Activated CD8-positive, alpha-beta memory T cell treated with anti-CD3 and anti-CD28 coated beads for 36 hours (primary cell): ENCODE data around the gene TENT4A. TPM values are rescaled to one million over a fixed set of nuclear protein-coding genes. Genes with fewer than 3 reads are reported as not detected.

ENCODE experiments used
- CTCF ChIA-PET: fragments of 350-600 bp; sonication (Branson Sonifier 250); formaldehyde crosslinking; loops from one replicate; lab custom pipeline; 2021; ENCODE audit warnings: antibody characterized with exemption; lab: Charles Lee
- POLR2A ChIA-PET: fragments of 350-600 bp; sonication (Branson Sonifier 250); formaldehyde crosslinking; loops from one replicate; lab custom pipeline; 2021; ENCODE audit warnings: antibody characterized with exemption; lab: Charles Lee
- total RNA-seq, 2 experiments: library from RNA; stranded (reverse); gene quantifications; one replicate each; pipeline ENCODE4 v1.2.3, GENCODE V29; 2021

Gene TENT4A
- total RNA-seq, 2 experiments from 2014 or later = 32.8 to 35.0 TPM

DNA sequence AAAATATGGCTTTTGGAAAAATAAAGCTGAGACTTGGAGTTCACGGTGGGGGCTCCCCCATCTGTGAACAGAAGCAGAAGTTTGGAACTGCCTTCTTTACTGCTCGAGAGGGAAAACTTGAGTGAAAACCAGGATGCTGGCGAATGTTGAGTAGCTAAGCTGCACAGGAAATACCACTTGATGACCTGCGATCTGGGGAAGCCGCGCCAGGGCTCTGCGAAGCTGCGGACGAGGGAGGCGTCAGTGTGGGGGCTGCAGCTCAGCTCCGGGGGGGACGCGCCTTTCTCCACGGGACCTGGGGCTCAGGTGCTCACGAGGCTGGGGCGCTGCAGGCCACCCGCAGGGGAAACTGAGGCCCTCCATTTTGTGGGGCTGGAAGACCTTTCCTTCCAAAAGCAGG lies 62.3 kb downstream of the TENT4A start:
- ChIA-PET POLR2A (no interaction called here), CTCF (no interaction called here)

DNA sequence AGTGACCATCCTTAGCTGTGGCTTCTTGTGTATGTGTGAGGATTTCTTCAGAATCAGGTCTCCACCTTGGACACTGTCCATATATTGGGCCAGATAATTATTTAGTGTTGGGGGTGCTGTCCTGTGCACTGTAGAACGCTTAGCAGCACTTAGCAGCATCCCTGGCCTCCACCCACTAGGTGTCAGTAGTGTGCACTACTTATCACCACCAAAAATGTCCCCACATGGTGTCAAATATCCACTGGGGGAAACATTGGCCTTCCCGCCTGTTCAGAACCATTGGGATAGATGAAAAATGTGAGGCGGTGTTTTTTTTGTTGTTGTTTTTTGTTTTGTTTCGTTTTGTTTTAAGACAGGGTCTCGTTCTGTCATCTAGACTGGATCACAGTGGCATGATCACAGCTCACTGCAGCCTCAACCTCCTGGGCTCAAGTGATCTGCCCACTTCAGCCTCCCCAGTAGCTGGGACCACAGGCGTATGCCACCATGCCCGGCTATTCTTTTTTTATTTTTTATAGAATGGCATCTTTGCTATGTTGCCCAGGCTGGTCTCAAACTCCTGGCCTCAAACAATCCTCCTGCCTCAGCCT lies 67.7 kb downstream of the TENT4A start:
- POLR2A ChIA-PET = no interaction called here
- CTCF ChIA-PET = no interaction called here

DNA sequence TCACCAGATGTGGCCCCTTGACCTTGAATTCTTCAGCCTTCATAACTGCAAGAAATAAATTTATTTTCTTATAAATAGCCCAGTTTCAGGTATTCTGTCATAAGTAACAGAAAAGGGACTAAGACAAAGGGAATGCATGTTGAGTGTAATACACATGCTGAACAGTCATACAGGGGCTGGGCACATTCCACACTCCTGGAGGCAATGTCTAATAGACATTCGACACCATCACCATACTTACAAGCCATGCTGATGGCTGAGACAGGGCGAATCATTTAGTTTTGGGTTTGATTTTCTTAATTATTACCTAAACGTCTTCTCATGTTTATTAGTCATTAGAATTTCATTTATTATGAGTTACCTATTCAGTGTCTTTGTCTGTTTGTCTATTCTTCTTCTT lies 68.5 kb downstream of the TENT4A start:
- POLR2A ChIA-PET = no interaction called here
- CTCF ChIA-PET = no interaction called here

DNA sequence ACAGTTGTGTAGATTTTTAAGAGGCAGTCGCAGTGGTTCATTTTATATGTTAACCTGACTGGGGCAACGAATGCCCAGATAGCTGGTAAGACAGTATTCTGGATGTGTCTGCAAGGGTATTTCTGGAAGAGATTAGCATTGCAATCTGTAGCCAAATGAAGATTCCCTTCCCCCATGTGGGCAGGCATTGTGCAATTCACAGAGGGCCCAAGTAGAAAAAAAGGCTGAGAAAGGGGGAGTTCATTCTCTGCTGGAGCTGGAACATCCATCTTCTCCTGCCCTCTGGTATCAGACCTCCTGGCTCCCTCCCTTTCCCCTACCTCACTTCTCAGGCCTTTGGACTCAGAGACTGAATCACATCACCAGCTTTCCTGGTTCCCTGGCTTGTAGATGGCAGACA lies 70.6 kb downstream of the TENT4A start:
- ChIA-PET POLR2A (no interaction called here), CTCF (no interaction called here)

DNA sequence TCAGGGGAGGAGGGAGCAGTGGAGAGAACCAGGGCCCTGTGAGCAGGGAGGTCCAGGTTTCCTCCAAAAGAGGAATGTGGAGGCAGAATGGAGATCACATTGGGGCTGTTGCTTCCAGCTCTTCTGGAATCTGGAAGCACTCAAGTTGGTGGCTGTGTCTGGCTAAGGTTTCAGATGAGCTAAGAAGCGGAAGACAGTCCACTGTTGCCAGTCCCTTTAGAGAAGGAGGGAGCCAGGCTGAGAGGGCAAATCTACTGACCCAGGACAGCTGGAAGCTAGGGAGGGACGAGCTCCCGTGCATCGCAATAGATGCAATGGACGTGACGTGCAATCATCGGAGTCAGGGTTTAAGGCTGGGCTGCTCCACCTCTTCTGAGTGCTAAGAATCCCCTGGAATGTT lies 71.2 kb downstream of the TENT4A start:
- ChIA-PET CTCF (no interaction called here), POLR2A (no interaction called here)

DNA sequence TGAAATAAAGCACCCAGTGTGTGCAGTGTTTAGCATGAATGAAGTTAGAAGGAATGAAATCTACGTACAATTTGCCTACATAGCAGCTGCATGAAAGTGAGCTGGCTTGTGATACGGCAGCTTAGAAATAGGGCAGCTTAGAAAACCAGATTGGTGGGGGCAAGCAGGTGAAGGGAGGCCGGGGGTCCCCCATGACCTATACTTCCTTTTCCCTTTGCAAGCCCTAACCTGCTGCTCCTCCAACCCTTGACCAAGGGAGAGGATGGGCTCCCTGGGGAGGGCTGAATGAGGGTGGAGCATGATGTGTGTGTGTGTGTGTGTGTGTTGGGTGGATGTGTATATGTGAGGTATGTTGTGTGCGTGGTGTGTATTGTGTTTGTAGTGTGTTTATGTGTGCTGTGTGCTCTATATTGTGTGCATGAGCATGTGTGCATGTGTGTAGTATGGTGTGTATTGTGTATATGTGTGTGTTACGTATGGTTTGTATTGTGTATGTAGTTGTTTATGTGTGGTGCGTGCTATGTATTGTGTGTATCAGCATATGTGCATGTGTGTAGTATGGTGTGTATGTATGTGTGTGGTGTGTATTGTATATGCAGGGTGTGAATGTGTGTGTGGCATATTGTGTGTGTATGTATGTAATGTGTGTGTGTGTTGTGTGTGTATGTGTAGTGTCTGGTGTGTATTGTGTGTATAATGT lies 72.1 kb downstream of the TENT4A start:
- CTCF ChIA-PET = no interaction called here
- POLR2A ChIA-PET = no interaction called here

DNA sequence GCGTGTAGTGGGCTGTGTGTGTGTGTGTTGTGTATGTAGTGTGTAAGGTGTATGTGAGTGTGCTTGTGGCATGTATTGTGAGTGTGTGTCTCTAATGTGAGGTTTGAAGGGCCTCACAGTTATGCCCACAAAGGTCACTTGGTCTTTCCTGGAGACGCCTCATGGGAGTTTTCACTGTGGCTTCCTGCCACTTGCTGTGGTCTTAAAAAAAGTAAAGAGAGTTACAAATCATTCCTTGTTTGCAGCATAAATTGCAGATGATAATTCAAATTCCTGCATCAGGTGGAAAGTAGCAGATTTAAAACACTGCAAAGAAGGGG lies 72.6 kb downstream of the TENT4A start:
- CTCF ChIA-PET = no interaction called here

DNA sequence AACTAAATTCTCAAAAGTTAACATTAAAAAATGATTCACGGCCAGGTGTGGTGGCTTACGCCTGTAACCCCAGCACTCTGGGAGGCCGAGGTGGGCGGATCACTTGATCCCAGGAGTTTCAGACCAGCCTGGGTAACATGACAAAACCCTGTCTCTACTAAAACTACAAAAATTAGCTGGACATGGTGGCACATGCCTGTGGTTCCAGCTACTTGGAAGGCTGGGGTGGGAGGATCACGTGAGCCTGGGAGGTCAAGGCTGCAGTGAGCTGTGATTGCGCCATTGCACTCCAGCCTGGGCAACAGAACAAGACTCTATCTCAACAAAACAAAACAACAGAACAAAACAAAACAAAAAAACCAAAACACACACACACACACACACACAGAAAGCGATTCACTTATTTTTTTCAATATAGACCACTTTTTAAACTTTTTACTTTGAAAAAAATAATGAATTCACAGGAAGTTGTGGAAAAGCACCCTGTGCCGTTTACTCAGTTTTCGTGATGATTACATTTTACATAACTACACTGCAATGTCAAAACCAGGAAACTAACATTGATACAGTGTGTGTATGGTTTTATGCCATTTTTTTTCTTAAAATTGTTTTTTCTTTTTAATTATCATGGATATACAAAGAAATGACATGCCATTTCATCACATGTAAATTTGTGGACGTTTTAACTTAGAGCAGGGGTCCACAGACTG lies 73.7 kb downstream of the TENT4A start:
- POLR2A ChIA-PET = no interaction called here
- CTCF ChIA-PET = no interaction called here

More for the DNA sequence above, 72.6 kb downstream of the TENT4A start:
- POLR2A ChIA-PET = no interaction called here

DNA sequence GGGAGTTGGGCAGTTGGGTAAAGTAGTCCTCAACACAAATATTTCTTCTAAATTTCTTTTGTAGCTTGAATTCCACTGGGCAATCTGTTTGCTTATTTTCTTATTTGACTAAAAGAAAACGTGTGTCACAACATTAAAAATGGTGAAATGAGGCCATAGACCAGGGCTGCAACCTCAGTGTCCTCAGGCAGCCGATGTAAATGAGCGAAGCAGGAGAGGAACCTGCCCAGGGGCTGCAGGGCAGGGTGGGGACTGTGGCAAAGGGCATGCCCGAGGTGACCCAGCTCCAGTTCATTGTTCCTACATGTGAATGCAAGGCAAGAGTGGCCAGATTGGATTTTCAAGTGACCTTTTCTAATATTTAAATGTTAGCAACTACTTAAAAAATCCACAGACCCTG lies 74.7 kb downstream of the TENT4A start:
- ChIA-PET POLR2A (no interaction called here), CTCF (no interaction called here)

DNA sequence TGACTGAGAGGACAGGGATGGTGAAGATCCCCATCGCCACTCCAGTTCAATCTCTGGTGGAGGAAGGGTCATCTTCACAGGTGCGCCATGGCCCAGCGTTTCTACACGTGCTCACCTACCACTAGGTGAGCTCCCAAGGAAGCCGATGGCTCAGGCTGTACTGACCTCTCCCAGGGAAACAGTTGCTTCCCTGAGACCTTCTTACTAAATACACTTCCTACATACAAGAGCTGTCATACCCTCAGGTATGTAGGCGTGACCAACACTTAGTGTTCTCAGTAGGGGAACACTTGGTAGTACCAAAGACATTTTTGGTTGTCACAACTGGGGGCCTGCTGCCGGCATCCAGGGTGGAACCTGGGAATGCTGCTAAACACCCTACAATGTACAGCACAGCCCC lies 75.2 kb downstream of the TENT4A start:
- ChIA-PET POLR2A (no interaction called here), CTCF (no interaction called here)

DNA sequence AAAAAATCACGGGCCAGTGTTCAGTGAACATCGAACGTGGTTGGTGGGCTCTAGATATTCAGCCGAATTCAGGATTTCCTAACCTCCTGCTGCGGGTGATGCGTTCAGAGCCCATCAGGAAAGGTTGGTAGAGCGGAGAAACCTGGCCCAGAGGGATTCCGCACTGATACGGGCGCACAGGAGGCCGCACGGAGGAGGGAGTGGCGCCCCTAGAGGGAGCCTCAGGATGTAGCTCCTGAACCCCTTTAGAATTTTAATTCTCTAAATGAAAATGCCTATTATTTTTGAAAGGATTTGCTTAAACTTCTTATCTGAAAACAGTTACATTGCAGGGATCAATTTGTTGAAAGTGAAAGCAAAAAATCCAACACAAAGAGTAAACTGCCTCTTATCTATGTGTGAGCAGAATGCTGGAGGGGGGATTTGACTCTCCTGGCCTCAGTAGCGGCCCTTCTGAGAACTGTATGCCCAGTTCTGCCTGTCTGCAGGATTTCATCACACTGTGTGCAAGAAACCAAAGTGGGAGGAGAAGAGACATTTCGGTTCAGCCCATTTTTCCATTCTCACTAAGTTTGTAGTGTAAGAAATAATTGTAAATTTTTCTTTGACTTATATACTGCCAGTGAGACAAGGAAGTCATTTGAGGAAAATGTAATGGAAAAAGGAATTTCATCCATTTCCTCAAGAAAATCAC lies 75.9 kb downstream of the TENT4A start:
- ChIA-PET CTCF (no interaction called here), POLR2A (no interaction called here)

DNA sequence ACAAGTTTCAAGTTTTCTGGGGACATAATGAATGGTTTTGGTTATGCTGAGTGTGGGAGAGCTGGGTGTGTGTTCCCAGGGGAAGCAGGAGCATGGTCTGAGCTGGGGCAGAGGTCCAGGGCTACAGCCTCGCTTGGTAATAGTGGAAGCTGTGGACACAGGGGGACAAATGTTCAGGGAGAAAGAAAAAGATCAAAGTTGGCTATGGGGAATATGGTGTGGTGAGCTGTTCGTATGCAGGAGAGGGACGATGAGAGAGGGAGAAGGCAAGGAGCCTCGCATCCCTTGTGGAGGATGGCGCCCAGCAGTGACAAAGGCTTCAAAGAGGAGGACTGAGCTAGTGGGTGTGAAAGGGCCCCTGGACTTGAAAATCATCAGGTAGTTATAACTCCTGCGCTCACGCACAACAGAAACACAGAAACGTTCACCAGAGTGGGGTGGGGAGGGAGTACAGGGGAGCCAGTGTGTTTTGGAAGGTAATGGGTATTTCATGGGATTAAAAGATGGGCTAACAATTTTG lies 77.2 kb downstream of the TENT4A start:
- ChIA-PET CTCF (no interaction called here), POLR2A (no interaction called here)

DNA sequence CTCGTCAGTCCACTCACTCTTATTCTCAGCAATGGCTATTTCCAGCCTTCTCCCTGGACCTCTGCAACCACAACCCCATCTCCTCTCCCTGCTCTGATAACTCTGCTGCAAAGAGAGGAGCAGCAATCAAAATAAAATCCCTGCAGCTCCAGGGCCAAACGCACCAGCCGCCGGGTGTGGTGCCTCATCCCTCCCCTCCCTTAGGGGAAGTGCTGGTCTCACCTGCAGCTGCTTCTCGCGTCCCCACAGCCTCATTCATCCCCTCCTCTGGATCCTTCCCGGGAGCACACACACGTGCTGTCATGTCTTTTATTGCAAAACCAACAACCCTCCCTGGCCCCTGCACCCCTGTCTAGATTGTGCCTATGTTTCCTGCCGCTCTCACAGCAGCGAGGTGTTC lies 77.8 kb downstream of the TENT4A start:
- POLR2A ChIA-PET = no interaction called here
- CTCF ChIA-PET = no interaction called here

DNA sequence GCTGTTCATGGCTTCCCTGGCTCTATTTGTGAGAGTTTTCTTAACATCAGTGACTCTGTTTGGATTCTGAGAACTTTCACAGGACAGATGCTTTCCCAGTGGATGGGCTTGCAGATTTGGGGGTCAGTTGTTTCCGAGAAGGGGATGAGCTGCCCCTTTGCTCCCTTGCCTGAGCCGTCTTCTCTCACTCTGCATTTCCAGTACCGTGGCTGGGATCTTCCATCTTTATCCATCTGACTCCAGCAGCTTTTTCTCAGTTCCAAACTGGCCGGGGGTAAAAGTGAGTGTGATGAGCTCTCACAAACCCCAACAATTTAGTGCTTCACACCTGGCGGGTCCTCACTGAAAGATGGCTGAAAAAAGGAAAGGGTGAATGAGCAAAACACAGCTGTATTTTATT lies 79.1 kb downstream of the TENT4A start:
- ChIA-PET POLR2A (no interaction called here), CTCF (no interaction called here)

DNA sequence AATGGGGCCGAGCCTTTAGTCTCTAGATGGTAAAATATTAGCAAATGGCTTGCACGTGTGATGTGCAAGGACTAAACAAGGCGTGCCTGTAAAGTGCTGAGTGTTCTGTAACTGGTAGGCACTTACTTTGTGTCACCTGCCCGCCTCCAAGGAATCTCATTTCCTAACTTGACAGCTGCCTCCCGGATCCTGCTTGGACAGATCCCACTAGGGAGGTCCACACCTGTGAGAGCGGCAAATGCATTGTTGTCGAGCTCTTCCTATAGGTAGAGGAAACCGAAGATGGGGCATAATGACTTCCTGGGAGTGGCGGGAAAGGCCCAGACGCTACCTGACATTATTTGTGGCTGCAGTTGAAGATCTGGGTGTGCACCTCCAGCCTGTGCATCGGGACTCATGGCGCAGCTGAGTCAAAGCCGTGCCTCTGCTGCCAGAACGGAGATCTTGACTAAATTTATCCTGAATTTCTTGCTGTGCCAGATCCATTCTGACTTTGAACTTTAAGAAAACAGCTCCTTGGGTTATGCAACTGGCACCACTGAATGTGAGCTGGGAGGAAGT lies 79.8 kb downstream of the TENT4A start:
- ChIA-PET POLR2A (no interaction called here), CTCF (no interaction called here)

DNA sequence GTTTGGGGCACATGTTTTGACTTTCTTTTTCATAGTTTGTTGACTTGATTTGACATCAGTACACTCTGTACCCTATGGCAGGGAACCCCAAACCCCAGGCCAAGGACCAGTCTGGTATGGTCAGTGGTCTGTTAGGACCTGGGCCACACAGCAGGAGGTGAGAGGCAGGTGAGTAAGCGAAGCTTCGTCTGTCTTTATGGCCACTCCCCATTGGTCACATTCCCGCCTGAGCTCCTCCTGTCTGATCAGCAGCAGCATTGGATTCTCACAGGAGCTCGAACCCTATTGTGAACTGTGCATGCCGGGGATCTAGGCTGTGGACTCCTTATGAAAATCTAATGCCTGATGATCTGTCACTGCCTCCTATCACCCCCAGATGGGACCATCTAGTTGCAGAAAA lies 88.0 kb downstream of the TENT4A start:
- ChIA-PET CTCF (no interaction called here), POLR2A (no interaction called here)

DNA sequence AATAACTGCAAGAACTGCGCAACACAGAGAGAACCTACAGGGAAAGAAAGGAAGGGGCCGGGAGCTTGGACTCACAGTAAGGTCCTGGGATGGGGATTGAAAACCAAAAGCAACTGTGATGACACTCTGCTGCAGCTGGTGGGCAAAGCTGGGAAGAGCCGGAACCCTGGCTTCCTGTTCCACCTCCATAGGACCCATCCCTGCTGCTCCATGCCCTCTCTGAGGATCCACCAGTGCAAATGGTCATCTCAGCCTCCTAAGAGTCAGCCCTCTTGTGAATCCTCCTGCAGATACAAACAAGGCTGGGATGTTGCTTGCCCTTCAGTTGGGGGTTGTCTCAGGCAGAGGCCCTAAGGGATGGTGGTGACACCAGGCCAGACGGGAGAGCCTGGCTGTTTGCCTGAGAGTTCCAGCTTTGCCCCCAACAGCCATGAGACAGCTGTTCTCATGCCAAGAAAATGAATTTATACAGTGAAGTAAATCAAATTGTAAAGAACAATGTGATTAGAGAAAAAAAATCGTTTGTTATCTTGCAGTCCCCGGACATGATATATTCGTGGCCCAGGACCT lies 90.8 kb downstream of the TENT4A start:
- CTCF ChIA-PET = no interaction called here
- POLR2A ChIA-PET = no interaction called here

DNA sequence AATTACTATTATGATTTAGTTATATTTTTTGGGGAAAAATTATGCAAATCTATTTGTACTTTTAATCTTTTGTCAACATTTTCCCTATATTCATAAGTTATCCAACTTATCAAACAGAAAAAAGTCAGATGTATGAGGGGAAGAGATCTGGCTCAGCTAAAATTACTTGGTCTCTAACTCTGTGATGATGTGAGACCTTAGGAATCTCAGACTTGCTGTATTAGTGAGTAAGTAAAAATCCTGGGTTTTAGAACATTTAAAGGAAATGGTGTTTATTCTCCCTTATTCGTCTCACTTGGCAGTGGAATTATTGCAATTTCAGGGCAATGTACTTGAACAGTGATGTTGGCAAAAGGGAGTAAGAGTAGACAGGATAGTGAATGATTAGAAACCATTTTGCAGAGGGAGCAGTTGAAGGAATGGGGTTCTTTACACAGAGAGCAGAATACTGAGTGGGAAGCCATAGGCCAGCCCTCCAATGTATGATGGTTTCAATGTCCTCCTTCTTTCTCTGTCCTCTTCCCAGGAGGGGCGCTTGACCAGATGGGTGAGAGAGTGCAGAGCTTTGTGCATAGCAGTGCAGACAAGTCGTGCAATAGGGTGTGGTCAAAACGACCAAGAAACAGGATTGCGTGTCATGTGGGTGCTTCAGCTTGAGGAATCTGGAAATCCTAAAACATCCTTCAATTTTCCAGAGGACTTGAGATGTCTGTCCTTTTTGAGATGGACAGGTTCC lies 91.7 kb downstream of the TENT4A start:
- ChIA-PET CTCF (no interaction called here), POLR2A (no interaction called here)

DNA sequence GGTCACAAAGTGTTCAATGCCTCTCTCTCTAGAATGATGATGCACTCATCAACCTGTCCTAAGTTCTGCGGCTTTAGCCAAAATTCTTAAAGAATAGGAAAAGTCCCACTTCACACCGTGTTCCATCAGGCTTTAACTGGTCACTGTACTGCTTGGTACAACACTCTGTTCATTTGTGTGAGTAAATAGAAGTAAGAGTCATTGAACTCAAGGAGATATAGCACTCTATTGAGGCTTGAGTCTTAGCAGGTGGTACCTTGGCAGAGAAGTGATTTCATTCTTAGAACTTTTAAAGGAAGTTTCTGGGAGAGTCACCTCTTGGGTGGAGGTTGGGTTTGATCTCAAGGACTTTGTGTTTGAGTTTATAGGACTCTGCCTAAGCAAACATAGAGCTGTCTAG lies 92.6 kb downstream of the TENT4A start:
- ChIA-PET POLR2A (no interaction called here), CTCF (no interaction called here)
